Activated effector memory CD4-positive, alpha-beta T cell treated with anti-CD3 and anti-CD28 coated beads, Interleukin-2, amount 50 U/mL, for 16 hours (primary cell): ENCODE measurements around the gene PTGFRN.

ENCODE experiments used
- DNase-seq: peaks from one replicate; pipeline ENCODE4 v3.0.0-alpha.2; 2020

PTGFRN gene

DNA sequence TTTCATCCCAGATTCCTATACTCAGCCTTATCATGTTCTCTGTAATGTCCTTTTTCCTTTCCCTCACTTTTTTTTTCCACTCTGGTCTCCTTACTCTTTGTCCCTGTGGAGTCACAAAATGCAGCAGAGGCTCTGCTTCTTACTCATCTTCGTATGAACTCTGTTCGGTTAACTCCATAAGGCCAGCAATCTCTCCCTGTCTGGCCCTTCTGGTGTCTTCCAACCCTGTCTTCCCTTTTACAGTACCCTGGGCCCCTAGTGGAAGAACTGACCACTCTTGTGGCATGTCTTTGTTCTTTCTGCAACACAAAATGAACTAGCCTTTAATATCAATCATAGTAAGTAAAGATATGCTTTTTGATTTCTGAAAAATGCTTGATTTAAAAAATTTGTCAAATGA, 98.9 kb downstream of the PTGFRN start:
- no peak for DNase-seq

DNA sequence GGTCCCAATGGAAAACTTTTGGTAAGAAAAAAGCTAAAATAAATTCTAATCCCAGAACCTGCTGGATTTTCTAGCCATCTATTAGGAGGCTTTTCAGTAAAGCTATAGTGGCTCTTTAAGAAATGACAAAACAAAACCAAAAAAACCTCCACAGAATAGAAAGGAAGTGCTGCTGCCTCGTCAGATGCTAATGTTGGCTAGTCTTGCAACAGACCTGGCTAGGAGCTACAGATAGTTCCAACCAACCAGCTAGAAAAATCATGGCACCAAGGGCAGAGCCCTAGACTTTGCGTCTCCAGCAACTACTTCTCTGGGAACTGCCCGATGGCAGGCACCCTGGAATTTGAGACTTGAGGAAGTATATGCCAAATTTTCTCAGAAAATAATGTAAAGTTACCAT, 99.4 kb downstream of the PTGFRN start:
- no peak for DNase-seq

DNA sequence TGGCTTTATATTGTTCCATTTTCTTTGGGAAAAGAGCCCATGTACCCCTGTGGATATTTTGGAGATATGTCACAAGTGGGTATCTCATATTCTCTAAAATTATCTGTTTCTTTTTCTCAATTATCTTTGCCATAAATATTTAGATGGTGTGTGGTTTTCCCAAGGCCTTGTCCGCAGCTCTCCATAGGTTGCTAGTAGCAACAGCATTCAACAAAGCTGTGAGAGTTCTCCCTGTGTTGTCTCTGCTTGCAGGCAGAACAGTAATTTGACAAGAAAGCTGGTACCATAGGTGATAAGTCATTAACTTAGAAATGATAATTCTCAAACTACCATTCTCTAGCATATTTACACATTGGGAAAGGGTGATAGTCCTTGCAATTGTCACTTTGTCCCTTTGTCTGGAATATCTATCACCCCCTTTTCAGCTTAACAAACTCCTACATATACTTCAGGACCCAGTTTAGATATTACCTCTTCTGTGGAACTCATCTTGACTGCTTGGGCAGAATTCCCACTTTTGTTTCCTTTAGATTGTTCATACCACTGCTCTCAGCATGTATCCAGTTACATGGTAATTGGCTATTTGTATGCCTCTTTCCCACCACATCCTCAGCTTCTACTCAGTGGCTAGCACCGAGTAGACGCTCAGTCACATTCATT, 100.7 kb downstream of the PTGFRN start:
- no peak for DNase-seq

DNA sequence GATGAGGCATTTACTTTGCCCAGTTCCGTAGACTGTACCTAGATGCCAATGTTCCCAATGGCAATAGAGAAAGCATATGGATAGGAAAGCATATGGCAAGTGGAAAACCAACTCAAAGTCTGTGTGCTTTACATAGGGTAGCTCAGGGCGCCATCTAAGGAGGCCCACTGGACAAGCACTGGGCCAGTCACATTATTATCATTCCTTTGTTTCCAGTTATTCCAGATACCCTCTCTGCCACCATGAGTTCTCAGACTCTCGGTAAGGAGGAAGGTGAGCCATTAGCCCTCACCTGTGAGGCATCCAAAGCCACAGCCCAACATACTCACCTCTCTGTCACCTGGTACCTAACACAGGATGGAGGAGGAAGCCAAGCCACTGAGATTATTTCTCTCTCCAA, 101.6 kb downstream of the PTGFRN start:
- no peak for DNase-seq

DNA sequence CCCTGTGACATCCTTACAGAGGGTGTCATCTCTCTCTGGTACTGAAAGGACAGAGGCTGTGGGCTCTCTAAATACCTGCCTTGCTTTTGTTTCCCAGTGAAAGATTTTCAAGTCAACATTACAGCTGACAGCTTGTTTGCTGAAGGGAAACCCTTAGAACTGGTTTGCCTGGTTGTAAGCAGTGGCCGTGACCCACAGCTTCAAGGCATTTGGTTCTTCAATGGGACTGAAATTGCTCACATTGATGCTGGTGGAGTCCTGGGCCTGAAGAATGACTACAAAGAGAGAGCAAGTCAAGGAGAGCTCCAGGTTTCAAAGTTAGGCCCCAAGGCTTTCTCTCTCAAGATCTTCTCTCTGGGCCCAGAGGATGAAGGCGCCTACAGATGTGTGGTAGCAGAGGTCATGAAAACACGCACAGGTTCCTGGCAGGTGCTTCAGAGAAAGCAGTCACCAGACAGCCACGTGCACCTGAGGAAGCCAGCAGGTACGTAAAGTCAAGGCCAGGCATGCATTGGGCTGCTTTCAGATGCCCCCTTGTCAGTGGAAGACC, 103.7 kb downstream of the PTGFRN start:
- no peak for DNase-seq

DNA sequence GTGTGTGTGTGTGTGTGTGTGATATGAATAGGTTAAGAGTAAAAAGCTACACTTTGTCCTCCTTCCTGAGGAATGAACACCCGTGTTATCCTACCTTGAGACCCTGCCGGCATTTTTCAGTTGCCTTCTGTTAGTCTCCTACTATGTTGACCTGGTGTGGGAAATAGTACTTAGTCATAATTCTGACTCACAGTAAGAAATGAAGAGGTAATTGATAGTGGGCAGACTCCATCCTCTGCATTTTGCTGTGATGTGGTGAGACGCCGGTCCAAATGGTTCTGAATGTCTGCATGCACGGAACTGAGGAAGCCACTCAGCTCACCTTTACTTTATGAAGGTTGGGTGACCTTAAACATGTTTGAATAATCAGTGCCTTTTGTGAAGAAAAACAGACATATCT, 104.5 kb downstream of the PTGFRN start:
- DNase-seq, result no peak

DNA sequence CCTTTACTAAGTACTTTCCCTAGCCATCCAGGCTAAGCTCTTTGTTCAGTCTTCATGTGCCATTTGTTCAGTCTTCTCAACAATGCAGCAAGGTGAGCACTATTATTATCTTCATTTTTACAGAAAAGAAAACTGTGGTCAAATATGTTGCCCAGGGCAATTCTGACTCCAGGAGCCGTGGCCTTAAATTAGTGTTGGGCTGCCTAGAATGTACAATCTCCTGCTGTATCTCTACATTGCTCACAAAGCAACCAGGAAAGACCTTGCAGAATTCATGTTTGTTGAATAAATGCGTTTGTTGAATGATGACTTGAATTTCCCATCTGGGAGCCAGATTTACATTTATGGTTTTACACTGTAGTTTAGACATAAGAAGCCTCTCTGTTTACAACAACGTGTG, 106.0 kb downstream of the PTGFRN start:
- no peak for DNase-seq

DNA sequence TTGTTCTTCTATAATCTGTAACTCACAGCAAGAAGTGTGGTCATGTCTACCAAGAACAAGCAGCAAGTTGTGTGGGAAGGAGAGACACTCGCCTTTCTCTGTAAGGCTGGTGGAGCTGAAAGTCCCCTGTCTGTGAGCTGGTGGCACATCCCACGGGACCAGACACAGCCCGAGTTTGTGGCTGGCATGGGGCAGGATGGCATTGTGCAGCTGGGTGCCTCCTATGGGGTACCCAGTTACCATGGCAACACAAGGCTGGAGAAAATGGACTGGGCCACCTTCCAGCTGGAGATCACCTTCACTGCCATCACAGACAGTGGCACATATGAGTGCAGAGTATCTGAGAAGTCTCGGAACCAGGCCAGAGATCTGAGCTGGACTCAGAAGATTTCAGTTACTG, 107.3 kb downstream of the PTGFRN start:
- DNase-seq, result no peak

DNA sequence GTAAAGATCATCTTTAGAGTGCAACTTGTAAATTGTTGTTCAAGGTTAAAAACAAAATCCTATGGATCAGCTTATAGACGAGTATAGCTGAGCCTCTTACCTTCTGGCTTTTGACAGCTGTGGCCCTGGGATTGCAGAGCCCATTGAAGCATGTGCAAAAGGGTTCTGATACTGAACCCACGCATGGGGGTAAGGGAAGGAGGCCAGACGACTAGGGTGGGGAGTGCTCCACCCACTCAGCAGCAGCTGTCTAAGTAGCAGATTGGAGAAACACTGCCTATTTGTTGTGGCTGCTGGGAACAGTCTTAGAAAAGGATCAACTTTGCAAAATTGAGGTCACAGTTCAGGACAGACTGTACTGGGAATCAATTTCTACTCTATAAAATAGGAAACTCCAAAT, 107.9 kb downstream of the PTGFRN start:
- DNase-seq, result no peak

DNA sequence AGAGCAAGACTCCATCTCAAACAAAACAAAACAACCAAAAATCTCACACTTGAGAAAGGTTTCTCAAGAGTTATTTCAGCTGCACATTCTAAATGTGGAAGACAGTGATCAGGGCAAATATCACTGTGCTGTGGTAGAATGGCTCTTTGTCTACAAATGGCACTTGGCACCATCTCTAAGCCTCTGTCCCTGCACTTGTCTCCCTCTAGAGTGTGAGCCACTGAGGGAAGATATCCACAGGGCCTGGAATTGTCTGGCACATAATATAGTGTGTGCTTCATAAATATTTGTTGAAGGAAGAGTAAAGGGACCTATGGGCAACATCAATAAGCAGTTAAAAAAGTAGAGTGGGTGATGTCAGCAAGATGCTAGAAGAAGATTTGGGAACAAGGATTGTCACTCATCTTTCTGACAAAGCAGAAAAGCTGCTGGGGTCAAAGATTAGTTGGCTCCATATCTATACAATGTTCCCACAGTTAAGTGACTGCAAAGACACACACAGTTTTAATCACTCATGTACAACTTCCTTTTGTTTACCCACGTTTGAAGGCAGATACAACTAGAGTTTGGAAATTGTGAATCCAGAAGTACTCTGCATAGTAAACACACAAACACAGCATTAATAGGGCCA, 110.9 kb downstream of the PTGFRN start:
- no peak for DNase-seq

DNA sequence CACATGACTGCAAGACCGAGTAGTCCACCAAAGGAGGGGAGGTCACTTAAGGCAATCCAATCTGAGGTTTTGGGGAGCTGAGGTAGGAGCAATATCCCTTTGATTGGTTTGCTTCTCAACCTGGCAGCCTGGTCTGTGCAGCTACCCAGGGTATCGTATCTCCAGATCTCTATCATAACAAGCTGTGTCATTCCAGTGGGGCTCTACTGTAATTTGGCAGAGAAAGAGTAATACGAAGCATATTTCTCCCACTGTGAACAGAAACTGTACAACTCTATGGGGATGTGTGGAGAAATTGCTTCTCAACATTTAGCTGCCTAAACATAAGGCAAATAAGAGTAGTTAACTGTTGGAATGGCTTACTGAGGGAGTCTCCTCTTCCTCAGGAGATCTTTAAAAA, 112.4 kb downstream of the PTGFRN start:
- DNase-seq, result no peak

DNA sequence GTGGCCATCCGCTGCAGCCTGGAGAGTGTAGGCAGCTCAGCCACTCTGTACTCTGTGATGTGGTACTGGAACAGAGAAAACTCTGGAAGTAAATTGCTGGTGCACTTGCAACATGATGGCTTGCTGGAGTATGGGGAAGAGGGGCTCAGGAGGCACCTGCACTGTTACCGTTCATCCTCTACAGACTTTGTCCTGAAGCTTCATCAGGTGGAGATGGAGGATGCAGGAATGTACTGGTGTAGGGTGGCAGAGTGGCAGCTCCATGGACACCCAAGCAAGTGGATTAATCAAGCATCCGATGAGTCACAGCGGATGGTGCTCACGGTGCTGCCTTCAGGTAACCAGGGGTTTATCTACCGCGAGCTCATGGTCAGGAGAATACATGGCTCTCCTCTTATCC, 115.9 kb downstream of the PTGFRN start:
- DNase-seq, result no peak

DNA sequence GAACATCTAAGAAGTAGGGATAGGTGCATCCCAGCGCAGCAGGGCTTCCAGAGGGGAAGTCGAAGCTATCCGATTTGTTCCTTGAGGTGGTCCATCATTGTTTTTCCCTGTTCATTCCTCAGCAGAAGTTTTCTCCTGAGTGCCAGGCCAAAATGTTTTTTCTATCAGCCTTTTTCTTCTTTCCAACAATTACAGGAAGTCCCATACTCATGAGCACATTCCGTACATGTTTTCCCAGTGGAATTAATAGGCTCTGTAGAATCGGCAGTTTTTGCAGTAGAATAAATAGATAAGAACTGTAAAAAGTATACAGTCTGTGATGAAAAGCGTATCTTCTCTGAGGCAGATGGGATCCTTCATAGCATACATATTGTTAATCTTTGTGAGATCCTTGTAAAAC, 116.6 kb downstream of the PTGFRN start:
- no peak for DNase-seq

DNA sequence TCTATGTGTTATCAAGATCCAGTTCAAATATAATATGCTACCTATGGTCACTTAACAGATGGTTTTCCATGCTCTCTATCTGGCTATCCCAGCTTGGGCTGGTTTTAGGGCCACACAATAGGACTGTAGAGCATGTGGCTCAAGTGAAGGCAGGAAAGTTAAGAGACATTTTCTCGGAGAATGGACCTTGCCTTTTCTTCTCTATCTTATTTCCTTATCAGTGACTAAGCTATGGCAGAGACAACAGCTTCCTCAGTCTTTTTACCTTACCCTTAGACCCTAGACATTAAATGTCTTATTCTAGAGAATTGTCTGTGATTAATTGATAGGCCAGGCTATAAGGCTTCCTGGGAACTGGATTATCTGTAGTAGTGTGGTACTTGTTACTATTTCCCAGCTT, 120.0 kb downstream of the PTGFRN start:
- DNase-seq, result no peak

DNA sequence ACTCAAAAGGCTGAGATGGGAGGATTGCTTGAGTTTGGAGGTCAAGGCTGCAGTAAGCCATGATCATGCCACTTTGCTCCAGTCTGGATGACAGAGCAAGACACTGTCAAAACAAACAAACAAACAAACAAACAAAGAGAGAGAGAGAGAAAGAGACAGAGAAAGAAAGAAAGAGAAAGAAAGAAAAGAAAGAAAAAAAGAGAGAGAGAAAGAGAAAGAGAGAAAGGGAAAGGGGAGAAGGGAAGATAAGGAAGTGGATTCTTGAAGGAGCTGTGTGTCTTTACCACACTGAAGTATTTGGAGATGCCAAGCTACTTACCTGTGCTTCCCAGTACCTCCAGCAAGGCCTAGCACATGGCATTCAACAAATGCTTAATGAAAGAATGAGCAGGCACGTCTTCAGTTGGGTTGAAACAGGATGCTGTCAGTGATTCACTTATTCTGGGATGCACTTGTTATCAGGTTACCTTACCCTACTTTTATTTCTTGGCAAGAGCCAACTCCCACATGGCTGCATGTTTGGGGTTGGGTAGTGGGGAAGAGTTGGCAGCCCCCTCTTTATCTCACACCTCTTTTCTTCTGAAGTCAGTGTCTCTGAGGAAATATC, 120.7 kb downstream of the PTGFRN start:
- no peak for DNase-seq

DNA sequence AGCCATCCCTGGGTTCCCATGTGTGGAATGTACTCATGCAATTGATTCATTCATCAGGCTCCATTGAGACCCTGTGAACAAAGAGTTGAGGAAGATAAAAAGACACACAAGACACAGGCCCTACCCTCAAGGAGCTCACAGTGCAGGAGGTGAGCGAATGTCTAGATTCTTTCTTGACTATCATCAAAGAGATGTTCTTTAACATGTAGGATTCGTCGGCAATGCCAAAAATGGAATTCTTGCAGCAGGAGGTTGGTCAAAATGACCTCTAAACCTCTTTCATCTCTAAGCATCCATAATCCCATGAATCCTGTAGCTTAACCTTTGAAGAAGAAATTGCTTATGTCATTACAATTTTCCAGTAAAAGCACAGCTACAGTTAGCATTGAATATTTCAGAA, 122.5 kb downstream of the PTGFRN start:
- no peak for DNase-seq

DNA sequence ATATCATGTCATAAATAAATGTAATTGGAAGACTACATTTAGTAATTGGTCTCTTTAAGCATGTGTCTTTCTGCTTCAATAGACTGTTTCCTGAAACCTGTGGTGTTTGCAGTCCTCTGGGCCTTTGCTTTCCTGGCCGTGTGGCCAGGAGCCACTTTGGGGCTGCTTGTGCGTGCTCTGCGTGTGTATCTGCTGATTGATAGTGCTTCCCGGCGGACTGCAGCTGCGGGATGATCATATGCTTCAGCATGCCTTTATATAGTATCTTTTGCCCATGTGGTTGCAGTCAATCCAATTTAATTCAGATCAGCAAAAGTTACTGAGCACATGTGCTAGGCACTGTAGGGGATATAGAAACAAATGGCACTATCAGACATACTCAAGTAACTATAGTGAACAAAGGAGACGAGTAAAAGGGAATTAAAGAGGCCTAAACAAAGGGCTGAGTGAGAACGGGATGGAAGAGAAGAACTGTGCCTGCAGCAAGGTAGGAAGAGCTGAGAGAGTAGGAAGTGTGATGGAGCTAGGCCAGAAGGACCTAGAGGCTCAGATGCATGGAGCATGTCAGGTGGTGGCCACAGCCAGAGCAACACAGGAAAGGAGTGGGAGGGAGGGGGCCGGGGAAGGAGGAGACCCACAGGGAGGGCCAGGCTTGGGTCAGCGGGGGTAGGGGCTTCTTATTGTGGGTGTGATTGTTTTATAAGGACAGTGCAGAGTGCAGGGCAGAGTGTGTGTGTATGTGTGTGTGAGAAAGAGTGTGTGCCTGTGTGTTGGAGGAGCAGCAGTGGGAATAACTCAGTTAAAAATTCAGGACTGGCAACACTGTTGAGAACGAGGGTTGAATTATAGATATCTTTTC, 123.2 kb downstream of the PTGFRN start:
- DNase-seq, result no peak

DNA sequence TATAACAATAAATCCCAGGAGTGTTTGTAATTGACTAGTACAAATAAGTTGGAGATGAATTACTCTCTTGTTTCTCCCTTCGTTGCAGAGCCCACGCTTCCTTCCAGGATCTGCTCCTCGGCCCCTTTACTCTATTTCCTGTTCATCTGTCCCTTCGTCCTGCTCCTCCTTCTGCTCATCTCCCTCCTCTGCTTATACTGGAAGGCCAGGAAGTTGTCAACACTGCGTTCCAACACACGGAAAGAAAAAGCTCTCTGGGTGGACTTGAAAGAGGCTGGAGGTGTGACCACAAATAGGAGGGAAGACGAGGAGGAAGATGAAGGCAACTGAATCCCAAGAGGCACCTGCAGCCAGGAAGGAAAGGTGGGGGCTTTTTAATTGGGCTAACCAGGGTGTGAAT, 124.1 kb downstream of the PTGFRN start:
- DNase-seq, result no peak

DNA sequence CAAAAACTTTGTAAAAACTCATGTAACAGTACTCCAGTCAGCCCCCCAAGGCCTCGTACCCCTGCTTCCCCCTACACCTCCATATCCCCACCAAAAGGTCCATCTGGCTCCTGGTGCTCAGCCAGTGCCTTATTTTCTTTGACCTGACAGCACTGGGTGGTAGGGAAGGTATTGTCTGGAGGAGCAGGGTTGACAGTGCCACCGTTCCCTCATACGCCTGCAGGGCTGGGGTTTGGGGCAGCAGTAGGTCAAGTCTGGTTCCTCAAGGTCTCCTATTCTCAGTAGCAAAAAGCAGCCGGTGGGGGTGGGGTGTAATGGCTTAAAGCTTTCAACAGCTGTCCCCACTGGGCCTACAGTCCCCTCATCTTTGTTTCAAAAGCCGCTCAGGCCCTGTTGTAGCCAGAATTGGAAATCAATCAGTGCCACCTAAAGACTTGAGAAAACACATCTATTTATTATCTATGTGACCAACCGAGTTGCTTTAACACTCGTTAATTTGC, 125.1 kb downstream of the PTGFRN start:
- DNase-seq, result no peak

DNA sequence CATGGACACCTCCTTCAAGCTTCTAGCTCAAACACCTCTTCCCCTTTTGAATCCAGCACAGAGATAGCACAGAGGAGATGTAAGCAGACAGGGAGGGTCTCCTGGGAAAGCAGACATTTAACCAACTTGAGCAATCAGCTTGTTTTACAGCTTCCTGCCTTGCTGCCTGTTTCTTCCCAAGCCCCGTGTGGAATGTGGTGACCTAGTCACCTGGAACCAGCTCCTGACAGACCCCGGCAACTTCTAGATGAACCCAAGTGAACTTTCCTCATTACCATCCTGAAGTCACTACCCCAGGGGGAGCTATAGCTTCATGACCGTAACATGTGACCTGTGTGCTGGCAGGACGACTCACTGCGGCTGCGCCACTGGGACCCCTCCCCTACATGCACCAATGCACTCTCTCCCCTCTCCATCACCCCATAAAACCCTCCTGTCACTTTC, 126.3 kb downstream of the PTGFRN start:
- DNase-seq, result no peak

DNA sequence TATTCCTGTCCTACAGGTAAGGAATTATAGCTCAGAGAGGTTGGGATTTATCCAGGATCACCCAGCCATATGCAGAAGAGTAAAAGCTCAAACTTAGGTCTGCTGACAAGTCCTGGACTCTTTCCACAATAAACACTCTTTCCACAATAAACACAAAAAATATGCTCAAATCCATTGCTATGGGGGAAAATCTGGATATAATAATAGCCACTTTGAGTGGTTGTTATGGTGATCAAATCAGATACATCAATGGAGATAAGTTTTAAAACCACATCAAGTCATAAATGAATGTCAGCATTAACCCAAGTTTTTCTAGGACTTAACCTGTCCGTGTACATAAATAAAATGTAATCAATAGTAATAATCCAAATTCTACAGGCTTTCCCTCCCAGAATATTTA, 128.1 kb downstream of the PTGFRN start:
- DNase-seq, result no peak

DNA sequence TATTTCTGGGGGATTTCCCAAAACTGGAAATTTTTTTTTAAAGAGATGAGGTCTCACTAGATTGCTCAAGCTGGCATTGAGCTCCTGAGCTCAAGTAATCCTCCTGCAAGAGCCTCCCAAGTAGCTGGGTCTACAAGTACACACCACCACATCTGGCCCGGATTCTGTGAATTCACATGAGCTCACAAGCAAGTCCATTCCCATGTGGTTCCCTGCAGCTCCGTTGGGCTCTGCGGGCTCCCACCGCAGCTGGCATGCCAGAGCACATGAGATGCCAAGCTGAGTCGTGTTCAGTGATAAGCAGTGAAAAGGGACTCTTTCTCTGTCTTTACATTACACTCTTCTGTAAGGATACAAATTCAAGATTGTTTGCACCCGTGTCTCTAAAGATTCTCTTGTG, 128.5 kb downstream of the PTGFRN start:
- DNase-seq, result no peak
